K562 (cell line): ENCODE data around the gene RBM20. TPM values are rescaled to one million over a fixed set of nuclear protein-coding genes. Genes with fewer than 3 reads are reported as not detected.

ENCODE experiments used
- ATAC-seq: fragments of 200-7000 bp; cut with Tn5 transposase; 3 replicates; pipeline ENCODE4 v1.9.1; 2020; ENCODE audit warnings: moderate library complexity
- BruUV-seq: library from RNA; stranded (reverse); fragments of 400-500 nt; replicated peaks from 2 replicates; lab custom pipeline; 2021; lab: Mats Ljungman, UMichigan
- CTCF ChIA-PET: fragments of 300-600 bp; formaldehyde crosslinking; extraction: SDS; loops from one replicate; lab custom pipeline; 2021; ENCODE audit warnings: low intra/inter-chr PET ratio; lab: Yijun Ruan, JAX
- POLR2A ChIA-PET: fragments of 300-600, 350-650 bp; sonication (Branson Sonifier 250); formaldehyde crosslinking; extraction: SDS; loops from one replicate; lab custom pipeline; 2021; ENCODE audit warnings: antibody characterized with exemption, inconsistent platforms; lab: Yijun Ruan, JAX
- DNase-seq, 4 experiments: peaks; one replicate each; pipeline versions ENCODE4 v3.0.0 to v3.0.0-alpha.2; 2011 to 2018; ENCODE audit warnings: low spot score in 3 of 4, mixed read lengths in 3 of 4; ENCODE audit errors: extremely low read depth in 1 of 4
- FAIRE-seq: peaks from 2 replicates; lab custom pipeline; 2011; peaks lifted over from hg19 to GRCh38; lab: Jason Lieb, UNC
- H2AFZ ChIP-seq: 2 replicates; pipeline ENCODE4 v1.6.0; 2011; ENCODE audit warnings: low read depth, low read length, control low read depth, inconsistent platforms
- H3K27ac ChIP-seq: fragments of 200-600 bp; 3 replicates; pipeline ENCODE4 v1.8.0; 2011; ENCODE audit warnings: low read depth, mild to moderate bottlenecking, control low read depth, inconsistent platforms, low read length, moderate library complexity, mixed read lengths; ENCODE audit errors: extremely low read depth
- H3K27me3 ChIP-seq, 2 experiments: fragments of 300-600 bp in 1 of 2; 2 replicates in 1 of 2; 3 replicates in 1 of 2; pipeline versions ENCODE4 v1.6.0 to v1.8.0; 2011; ENCODE audit warnings: inconsistent platforms in 2 of 2, low read length in 2 of 2, mild to moderate bottlenecking in 1 of 2, mixed read lengths in 1 of 2, moderate library complexity in 1 of 2; ENCODE audit not compliant: control insufficient read depth in 2 of 2, insufficient read depth in 2 of 2
- H3K36me3 ChIP-seq: fragments of 300-600 bp; 3 replicates; pipeline ENCODE4 v1.8.0; 2011; ENCODE audit warnings: mild to moderate bottlenecking, low read length, inconsistent platforms; ENCODE audit not compliant: control insufficient read depth, insufficient read depth
- H3K4me1 ChIP-seq, 2 experiments: fragments of 200-600 bp in 1 of 2; replicated peaks in 1 of 2; 2 replicates in 1 of 2; 3 replicates in 1 of 2; pipeline versions ENCODE4 v1.5.1 to v1.8.0; 2011; ENCODE audit warnings: inconsistent platforms in 2 of 2, low read length in 2 of 2, mild to moderate bottlenecking in 1 of 2, mixed read lengths in 1 of 2, moderate library complexity in 1 of 2; ENCODE audit not compliant: control insufficient read depth in 2 of 2, insufficient read depth in 2 of 2
- H3K4me2 ChIP-seq: 2 replicates; pipeline ENCODE4 v1.6.1; 2011; ENCODE audit warnings: low read length, control low read depth, inconsistent platforms, mixed read lengths; ENCODE audit not compliant: insufficient read depth
- H3K4me3 ChIP-seq: fragments of 200-600 bp; sonication (generic), shearing (Covaris generic); 2 replicates; pipeline ENCODE4 v1.5.1; 2016; ENCODE audit warnings: control low read depth, inconsistent platforms
- H3K79me2 ChIP-seq: fragments of 200-600 bp; 3 replicates; pipeline ENCODE4 v1.8.0; 2011; ENCODE audit warnings: low read length, inconsistent platforms; ENCODE audit not compliant: control insufficient read depth, insufficient read depth
- H3K9ac ChIP-seq, 2 experiments: 2 replicates each; pipeline versions ENCODE4 v1.6.0 to v1.6.1; 2011; ENCODE audit warnings: low read depth in 2 of 2, low read length in 2 of 2, control low read depth in 1 of 2, inconsistent platforms in 1 of 2, mild to moderate bottlenecking in 1 of 2, mixed read lengths in 1 of 2; ENCODE audit not compliant: insufficient read depth in 1 of 2
- H3K9me1 ChIP-seq: one replicate; pipeline ENCODE4 v1.6.0; 2011; ENCODE audit warnings: inconsistent platforms, mild to moderate bottlenecking, low read length, moderate library complexity; ENCODE audit not compliant: control insufficient read depth, insufficient read depth
- H3K9me3 ChIP-seq: replicated peaks from 2 replicates; pipeline ENCODE4 v1.5.1; 2011; ENCODE audit warnings: low read depth, low read length, inconsistent platforms; ENCODE audit not compliant: control insufficient read depth, insufficient read depth
- H4K20me1 ChIP-seq: replicated peaks from 2 replicates; pipeline ENCODE4 v1.6.1; 2011; ENCODE audit warnings: low read length, inconsistent platforms, mixed read lengths; ENCODE audit not compliant: control insufficient read depth, insufficient read depth
- CREBBP ChIP-seq: IDR thresholded peaks from one replicate; pipeline ENCODE4 v1.6.1; 2012; ENCODE audit warnings: low read depth, mild to moderate bottlenecking, control low read depth, inconsistent platforms, low read length
- E2F1 ChIP-seq: sonication (generic); formaldehyde crosslinking; IDR thresholded peaks from 2 replicates; pipeline ENCODE4 v1.8.1; 2023; ENCODE audit warnings: mild to moderate bottlenecking, missing genetic modification reagents, moderate library complexity
- KDM1A ChIP-seq, 2 experiments: fragments of 450-650 bp; IDR thresholded peaks; 2 replicates each; pipeline ENCODE4 v1.6.1; 2016; ENCODE audit warnings: mild to moderate bottlenecking in 2 of 2
- RBM25 ChIP-seq: fragments of 200-400 bp; formaldehyde crosslinking; IDR thresholded peaks from 2 replicates; pipeline ENCODE4 v1.6.1; 2018; ENCODE audit warnings: low read length, low read depth, moderate library complexity; ENCODE audit not compliant: severe bottlenecking
- SMARCA5 ChIP-seq: fragments of 450-650 bp; IDR thresholded peaks from 2 replicates; pipeline ENCODE4 v1.6.1; 2016
- TAF9B ChIP-seq: fragments of 450-650 bp; IDR thresholded peaks from 2 replicates; pipeline ENCODE4 v1.6.1; 2018; ENCODE audit warnings: mild to moderate bottlenecking; ENCODE audit not compliant: partially characterized antibody
- TCFL5 ChIP-seq: fragments of 250-450 bp; sonication (Bioruptor Pico); conservative IDR thresholded peaks from 2 replicates; pipeline ENCODE4 v1.6.1; 2021; ENCODE audit warnings: mild to moderate bottlenecking, moderate library complexity, matching md5 sums
- ZFX ChIP-seq: sonication (generic); formaldehyde crosslinking; IDR thresholded peaks from 2 replicates; pipeline ENCODE4 v1.8.0; 2022; ENCODE audit warnings: mild to moderate bottlenecking, missing genetic modification reagents, moderate library complexity
- ZNF24 ChIP-seq: fragments of 450-650 bp; IDR thresholded peaks from 2 replicates; pipeline ENCODE4 v1.6.1; 2016
- ZNF263 ChIP-seq: sonication (generic); formaldehyde crosslinking; IDR thresholded peaks from 2 replicates; pipeline ENCODE4 v1.8.0; 2022; ENCODE audit warnings: mild to moderate bottlenecking, missing genetic modification reagents, borderline replicate concordance
- ZNF551 ChIP-seq: fragments of 250-450 bp; sonication (Bioruptor Pico); IDR thresholded peaks from 2 replicates; pipeline ENCODE4 v1.5.0; 2021; ENCODE audit warnings: mild to moderate bottlenecking, moderate library complexity
- WGBS: fragments of 100-300 bp; shearing (Covaris generic); methylation state at CpG from one replicate; pipeline ENCODE4 v1.1.6; 2016; ENCODE audit warnings: low coverage, mixed read lengths; ENCODE audit not compliant: insufficient coverage; ENCODE audit errors: missing lambda C conversion rate; 5-methylcytosine and 5-hydroxymethylcytosine counted together
- in situ Hi-C: fragments of 300-500 bp; cut with MboI; formaldehyde crosslinking; loops from 4 replicates; pipeline ENCODE4 v1.15.0; 2018; ENCODE audit warnings: inconsistent platforms, mixed read lengths
- intact Hi-C: fragments of 100-400 bp; cut with micrococcal nuclease; formaldehyde crosslinking; loops from 2 replicates; pipeline ENCODE4 v1.14.2; 2022
- polyA plus RNA-seq, 8 experiments: library from polyadenylated mRNA; depleted of rRNA in 4 of 8; stranded (reverse) in 5 of 8; unstranded in 3 of 8; fragments of >200 nt; fragmentation: Nextera tagmentation in 2 of 8; fragmentation: Illumina TruSeq in 1 of 8; extraction: Ambion mirVana in 2 of 8; extraction: Trizol in 1 of 8; gene quantifications; 2 replicates each; pipeline versions ENCODE4 v1.2.1 to v1.2.3, GENCODE V29; 2011 to 2014; ENCODE audit warnings: inconsistent platforms in 1 of 8, missing spikeins in 1 of 8
- total RNA-seq, 7 experiments: library from RNA; depleted of rRNA in 6 of 7; stranded (reverse); fragments of >200 nt in 6 of 7; fragmentation: Illumina TruSeq in 2 of 7; extraction: Trizol in 2 of 7; gene quantifications; 2 replicates each; pipeline versions ENCODE4 v1.2.1 to v1.2.3, GENCODE V29; 2011 to 2021; ENCODE audit warnings: low replicate concordance in 1 of 7
- TF ChIP-seq, protein P1 (sequence below), 2 experiments: fragments of 450-650 bp in 1 of 2; IDR thresholded peaks; 2 replicates each; pipeline ENCODE4 v1.6.1; 2011 to 2017; ENCODE audit warnings: low read depth in 2 of 2, antibody characterized with exemption in 1 of 2, borderline replicate concordance in 1 of 2, low read length in 1 of 2, mild to moderate bottlenecking in 1 of 2, mixed read lengths in 1 of 2; ENCODE audit not compliant: control insufficient read depth in 1 of 2
- TF ChIP-seq, protein P2 (sequence below): sonication (generic); formaldehyde crosslinking; IDR thresholded peaks from 2 replicates; pipeline ENCODE4 v1.8.0; 2022; ENCODE audit warnings: mild to moderate bottlenecking, low read depth, missing genetic modification reagents

The RBM20 gene
- total and polyA plus RNA-seq, 9 of the 15 experiments (the other 6 are each of a cell fraction or from before 2014, with no cell fraction given) = 0.63 to 5.7 (median 3.2) TPM

DNA sequence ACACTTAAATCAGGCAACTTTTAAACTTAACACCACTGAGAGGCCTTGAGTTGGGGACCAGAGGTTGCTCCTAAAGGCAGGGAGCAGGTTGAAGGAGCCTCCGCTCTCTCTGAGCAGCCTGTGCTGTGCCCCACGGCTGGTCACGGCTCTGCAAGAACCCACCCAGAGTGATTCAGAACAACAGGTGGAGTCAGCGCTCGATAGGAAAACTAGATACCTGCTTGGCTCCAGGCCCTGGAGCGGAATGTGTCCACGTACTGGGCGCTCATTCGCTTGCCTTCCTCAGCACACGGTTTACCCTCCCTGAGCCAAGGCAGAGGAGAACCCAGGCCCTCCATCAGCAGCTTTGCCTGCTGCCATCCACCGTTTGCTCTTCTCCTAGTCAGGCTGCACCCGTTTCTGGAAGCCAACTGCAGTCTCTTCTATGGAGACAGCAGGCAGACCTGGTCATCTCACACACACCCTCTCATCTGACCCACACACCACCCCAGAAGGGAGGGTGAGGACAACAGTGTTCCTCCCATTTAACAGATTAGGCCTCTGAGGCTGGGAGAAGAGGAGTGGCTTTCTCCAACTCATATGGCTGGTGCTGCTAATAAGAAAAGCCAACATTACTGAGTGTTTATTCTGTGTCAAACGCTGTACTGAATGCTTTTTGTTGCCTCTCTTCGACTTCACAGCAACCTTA lies 189.9 kb downstream of the RBM20 start:
- ChIA-PET POLR2A (interaction anchor here (0.6 kb wide), 1 partner anchor 16 kb away, joined by 3 read pairs; no protein-coding TSS in a partner anchor), CTCF (no interaction called here)
- no TSS peak for BruUV-seq
- DNase-seq (peak in 1 of 4 experiments; percentile 19), ATAC-seq (peak; percentile 30), FAIRE-seq (peak; percentile 40)
- in situ Hi-C loops (no loop called here), intact Hi-C loops (no loop called here)
- H3K4me2 ChIP-seq = no peak overlapping the region
- H3K9me1 ChIP-seq = no peaks in the 10 kb centered on the region
- H3K4me1 ChIP-seq = peaks cover 12 to 29% of the 10 kb centered on the region in 2 experiments
- H3K79me2 ChIP-seq = no peaks in the 10 kb centered on the region
- H3K9me3 ChIP-seq = no peaks in the 10 kb centered on the region
- H4K20me1 ChIP-seq = no peaks in the 10 kb centered on the region
- 77% methylated on average over 12 of the region's 14 CpGs for WGBS
- no peak overlapping the region for H3K4me3 ChIP-seq
- no peak overlapping the region for H3K27ac ChIP-seq
- H2AFZ ChIP-seq = no peak overlapping the region
- peak overlapping the region in 1 of 2 experiments; percentile 64; a peak in 2 of 4 replicates for H3K9ac ChIP-seq
- peaks cover 18% of the 10 kb centered on the region; the same call in 1 of the 3 replicates for H3K36me3 ChIP-seq
- no peaks in the 10 kb centered on the region for H3K27me3 ChIP-seq
- TF ChIP-seq, protein P1, sequence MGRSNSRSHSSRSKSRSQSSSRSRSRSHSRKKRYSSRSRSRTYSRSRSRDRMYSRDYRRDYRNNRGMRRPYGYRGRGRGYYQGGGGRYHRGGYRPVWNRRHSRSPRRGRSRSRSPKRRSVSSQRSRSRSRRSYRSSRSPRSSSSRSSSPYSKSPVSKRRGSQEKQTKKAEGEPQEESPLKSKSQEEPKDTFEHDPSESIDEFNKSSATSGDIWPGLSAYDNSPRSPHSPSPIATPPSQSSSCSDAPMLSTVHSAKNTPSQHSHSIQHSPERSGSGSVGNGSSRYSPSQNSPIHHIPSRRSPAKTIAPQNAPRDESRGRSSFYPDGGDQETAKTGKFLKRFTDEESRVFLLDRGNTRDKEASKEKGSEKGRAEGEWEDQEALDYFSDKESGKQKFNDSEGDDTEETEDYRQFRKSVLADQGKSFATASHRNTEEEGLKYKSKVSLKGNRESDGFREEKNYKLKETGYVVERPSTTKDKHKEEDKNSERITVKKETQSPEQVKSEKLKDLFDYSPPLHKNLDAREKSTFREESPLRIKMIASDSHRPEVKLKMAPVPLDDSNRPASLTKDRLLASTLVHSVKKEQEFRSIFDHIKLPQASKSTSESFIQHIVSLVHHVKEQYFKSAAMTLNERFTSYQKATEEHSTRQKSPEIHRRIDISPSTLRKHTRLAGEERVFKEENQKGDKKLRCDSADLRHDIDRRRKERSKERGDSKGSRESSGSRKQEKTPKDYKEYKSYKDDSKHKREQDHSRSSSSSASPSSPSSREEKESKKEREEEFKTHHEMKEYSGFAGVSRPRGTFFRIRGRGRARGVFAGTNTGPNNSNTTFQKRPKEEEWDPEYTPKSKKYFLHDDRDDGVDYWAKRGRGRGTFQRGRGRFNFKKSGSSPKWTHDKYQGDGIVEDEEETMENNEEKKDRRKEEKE (IDR thresholded peaks at IDR 0.05; ENCODE audit: borderline replicate concordance in 1 of 2, control insufficient read depth in 1 of 2, low read depth in 2 of 2, low read length in 1 of 2) = no peak
- TF ChIP-seq CREBBP = no peak
- TF ChIP-seq, protein P2, sequence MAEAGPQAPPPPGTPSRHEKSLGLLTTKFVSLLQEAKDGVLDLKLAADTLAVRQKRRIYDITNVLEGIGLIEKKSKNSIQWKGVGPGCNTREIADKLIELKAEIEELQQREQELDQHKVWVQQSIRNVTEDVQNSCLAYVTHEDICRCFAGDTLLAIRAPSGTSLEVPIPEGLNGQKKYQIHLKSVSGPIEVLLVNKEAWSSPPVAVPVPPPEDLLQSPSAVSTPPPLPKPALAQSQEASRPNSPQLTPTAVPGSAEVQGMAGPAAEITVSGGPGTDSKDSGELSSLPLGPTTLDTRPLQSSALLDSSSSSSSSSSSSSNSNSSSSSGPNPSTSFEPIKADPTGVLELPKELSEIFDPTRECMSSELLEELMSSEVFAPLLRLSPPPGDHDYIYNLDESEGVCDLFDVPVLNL (CRISPR knock-in tag) = no peak
- peak; percentile 69 for TF ChIP-seq RBM25
- peak; percentile 26; the same call in 1 of the 2 replicates for TF ChIP-seq SMARCA5
- TF ChIP-seq ZNF551 (CRISPR knock-in tag) = no peak
- 0 out of 2 replicates have a peak, but pooled peaks have one; percentile 4 for TF ChIP-seq ZFX (CRISPR knock-in tag)
- TF ChIP-seq ZNF24 = no peak
- TF ChIP-seq TCFL5 (CRISPR knock-in tag) = no peak
- TF ChIP-seq KDM1A (IDR thresholded peaks at IDR 0.05) = peak; percentile 9 to 52; a peak in 2 of 4 replicates
- TF ChIP-seq E2F1 (CRISPR knock-in tag) = no peak
- no peak for TF ChIP-seq TAF9B
- TF ChIP-seq ZNF263 (CRISPR knock-in tag) = no peak
